OCI-LY3 (cell line): Measurements from ENCODE around the gene AHNAK.

Experiments
- CTCF ChIP-seq: fragments of 200-600, 300-600 bp; sonication (generic); IDR thresholded peaks from 2 replicates; pipeline ENCODE4 v1.5.1; 2014; ENCODE audit warnings: antibody characterized with exemption, low read length, low read depth
- EZH2phosphoT487 ChIP-seq: fragments of 200-600 bp; shearing (Covaris generic); IDR thresholded peaks from 2 replicates; pipeline ENCODE4 v1.6.1; 2018; ENCODE audit warnings: antibody characterized with exemption, mixed run types, low read depth

GRCh38 chr11:62575837-62576236 lies 29.2 kb upstream of the AHNAK start:
- TF ChIP-seq CTCF = no peak
- TF ChIP-seq EZH2phosphoT487 = no peak
